Fibroblast of peridontal ligament (primary cell): ENCODE data around the gene CAVIN2.

Experiments used
- DNase-seq: peaks from one replicate; pipeline ENCODE4 v3.0.0-alpha.2; 2010; ENCODE audit errors: extremely low read depth

The CAVIN2 gene

DNA sequence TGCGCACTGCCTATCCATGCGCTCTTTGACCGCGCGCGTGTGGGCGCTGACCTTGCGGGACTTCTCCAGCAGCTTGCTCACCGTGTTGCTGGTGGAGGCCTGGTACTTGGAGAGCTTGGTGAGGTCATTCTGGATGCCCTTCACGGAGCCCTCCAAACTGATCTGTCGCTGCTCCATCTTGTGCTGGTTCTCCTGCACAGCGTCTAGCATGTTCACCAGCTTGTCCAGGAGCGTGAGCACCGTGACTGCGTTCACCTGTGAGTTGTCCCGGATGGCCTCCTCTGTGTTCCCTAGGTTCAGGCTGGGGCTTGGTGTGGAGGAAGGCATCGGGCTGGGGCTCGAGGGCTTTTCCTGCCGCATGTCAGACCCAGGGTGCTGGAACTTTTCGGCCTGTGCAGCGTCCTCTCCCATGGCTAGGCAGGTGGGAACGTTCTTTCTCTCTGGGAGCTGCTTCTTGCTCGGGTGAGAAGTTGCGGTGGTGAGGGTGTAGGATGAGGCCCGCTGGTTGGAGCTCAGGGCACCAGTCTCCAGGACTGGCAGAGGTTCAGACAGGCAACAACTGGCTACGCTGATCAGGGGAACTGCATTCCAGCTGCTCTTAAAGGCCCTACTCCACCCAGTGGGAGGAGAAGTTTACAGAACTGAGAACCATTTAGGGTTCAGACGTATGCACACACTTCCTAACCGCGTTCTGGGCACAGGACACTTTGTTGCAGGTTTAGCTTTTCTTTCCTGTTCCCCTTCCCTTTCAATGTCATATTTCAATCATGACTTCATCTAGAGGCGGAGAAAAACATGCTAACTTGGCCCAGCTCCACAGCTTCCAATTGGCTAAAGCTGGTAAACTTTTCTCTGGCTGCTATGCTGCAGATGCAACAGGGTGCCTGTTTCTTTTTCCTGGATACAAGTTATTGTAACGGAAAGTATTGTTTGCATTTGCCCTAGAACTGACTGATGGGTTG is at the start of gene CAVIN2:
Gene CAVIN2 (minus strand): TSS at position 574 of the 962 bp plus-strand sequence. CDS start 163 bp downstream, at position 411.
- peak; percentile 96 for DNase-seq

DNA sequence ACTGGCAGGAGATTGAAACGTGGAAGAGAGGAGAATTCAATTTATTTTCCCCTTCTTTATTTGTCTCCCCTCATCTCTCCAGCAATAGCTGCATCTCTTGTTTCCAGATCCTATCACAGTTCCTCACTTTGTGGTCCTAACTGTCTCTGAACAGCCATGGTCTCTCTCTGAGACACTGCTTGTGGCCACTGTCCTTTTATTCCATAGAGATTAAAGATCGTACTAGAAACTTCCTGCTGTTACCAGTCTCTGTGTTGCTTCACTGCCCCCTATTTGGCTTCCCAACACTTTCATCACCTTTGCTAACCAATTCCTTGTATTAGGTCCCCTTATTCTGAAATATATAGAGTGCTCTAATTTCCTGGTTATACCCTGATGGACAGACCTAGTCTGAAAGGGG is 48.9 kb upstream of the CAVIN2 start:
- DNase-seq = no peak

DNA sequence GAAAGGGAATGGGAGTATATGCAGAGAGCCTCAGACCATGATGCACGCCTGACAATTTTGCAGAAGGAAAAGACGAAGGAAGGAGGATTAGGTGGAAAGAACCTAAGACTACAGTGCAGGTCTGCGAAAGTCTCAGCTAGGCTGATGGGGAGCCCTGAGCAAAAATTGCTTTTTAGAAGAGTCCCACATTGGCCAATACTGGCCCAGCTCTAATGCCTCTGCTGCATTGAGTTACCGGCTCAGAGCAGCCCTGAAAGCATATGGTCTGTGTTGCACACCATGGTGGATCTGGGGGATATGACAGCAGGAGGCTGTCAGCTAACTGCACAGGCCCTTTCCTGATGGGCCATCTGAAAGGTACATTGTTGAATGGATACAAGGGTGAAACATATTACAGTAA is 48.3 kb upstream of the CAVIN2 start:
- DNase-seq = no peak

- DNase-seq = peak; percentile 79
Observed at GRCh38 chr2:191894681-191895147, 47.8 kb upstream of the CAVIN2 start.

DNA sequence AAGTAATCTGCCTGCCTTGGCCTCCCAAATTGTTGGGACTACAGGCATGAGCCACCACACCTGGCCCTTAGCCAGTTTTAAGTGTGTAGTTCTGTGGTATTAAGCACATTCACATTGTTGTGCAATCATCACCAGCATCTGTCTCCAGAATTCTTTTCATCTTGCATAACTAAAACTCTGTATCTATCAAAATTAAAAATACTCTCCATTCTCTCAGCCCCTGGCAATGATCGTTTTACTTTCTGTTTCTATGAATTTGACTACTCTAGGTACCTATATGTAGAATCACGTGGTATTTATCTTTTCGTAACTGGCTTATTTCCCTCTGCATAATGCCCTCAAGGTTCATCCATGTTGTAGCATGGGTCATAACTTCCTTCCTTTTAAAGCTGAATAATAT is 45.5 kb upstream of the CAVIN2 start:
- peak; percentile 86 for DNase-seq

GRCh38 chr2:191891656-191892055 is 44.8 kb upstream of the CAVIN2 start:
- no peak for DNase-seq

DNA sequence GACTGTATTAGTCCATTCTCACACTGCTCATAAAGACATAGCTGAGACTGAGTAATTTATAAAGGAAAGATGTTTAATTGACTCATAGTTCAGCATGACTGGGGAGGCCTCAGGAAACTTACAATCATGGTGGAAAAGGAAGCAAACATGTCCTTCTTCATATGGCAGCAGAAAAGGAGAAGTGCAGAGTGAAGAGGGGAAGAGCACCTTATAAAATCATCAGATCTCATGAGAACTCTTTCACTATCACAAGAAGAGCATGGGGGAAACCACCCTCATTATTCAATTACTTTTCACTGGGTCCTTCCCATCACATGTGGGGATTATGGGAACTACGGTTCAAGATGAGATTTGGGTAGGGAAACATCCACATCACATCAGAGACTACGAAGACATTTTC is 43.0 kb upstream of the CAVIN2 start:
- DNase-seq = no peak

DNA sequence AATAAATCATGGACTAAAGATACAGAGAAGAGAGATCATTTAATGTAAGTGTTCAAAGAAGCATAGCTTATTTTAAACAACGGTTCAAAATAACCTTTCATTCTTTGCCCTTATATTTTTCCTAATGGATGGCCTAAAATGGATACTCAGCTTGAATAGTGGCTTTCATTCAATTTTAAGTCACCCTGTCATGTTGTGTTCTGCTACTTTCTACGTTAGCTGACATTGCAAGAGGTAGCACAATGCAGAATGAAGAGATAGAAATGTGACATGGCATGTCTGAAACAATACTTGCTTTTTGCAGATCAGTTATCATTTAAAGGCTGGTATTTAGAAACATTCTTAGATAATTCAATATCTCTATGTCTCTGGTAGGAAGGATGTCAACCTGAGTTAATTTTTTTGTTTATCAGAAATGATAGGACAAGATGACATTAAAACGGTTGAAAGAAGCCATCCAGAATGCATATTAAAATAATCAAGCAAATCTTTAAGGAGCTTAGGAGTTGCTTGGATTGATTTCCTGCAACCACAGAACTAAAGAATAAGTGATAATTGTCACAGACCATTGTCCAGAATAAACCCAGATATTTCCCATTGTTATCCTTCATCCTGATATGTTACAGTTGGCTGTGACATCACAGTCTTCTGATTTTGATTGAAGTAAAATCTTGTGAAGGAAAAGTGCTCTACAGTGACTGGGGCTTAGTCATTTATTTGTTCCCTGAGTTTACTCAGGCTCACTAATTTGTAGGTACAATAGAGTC is 41.7 kb upstream of the CAVIN2 start:
- no peak for DNase-seq

- DNase-seq = no peak
Observed at GRCh38 chr2:191885650-191886049, 38.8 kb upstream of the CAVIN2 start.

DNA sequence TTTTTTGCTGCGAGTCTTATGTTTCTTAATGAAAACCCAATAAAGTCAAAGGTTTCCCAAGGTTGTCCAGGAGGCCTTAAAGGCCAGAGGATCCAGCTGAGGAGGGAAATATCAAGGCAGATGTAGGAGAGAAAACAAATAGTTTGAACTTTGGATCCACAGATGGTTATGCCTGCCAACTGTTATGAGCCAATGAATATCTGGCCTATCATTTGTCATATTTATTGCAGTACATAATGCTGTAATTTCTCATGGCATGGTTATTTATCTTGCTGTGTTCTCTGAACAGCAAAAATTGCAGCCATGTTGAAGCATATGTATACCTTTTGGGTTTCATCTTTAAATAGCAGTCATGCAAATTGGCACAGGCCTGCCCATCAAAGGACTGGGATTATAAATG is 38.2 kb upstream of the CAVIN2 start:
- DNase-seq = peak; percentile 15

GRCh38 chr2:191881982-191882816 is 35.3 kb upstream of the CAVIN2 start:
- no peak for DNase-seq

DNA sequence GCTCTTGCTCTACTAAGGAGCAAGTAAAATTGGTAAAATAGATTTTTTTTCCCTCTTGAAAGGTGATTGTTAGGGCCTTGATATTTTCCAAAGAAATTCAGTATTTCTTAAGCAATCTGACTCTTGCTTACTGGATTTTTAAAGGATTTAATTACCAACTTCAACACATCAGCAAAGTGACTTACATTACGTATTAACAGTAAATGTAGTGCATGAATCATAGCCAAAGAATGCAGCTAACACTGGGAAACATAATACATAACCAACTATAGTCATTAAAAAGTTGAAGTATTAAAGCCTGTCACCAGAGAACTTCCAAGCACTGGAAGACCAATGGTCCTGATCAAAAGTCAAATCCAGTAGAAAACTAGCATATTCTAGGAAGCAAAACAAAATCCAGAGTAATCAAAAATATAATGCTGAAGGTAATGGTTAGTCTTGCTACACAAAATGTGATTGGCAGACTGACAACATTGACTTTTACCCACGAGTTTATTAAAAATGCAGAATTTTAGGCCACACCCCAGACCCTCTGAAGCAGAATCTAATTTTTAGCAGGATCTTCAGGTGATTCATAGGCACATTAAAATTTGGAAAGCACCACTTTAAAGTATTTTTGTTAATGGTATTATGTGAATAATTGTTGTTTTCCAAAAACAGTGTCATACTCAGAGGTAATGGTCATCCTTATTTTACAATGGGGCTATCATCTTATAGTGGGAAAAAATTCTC is 31.8 kb upstream of the CAVIN2 start:
- DNase-seq = peak; percentile 85

DNA sequence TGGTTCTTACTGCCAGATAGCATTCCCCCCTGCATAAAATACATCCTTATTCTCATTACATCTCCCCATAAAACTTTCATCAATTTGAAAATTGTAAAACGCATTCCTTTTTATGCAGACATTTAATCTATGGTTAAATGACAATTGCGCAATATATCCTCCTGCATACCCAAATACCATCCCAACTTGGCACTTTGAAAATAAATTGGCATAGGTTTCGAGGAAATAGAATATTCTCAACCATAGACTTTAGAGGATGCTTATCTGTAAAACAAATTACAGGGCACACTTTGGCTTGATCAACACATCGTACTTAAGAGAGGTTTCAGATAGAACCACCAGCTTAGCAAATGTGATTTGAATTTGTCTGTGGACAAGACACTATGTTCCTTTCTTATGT is 31.0 kb upstream of the CAVIN2 start:
- no peak for DNase-seq

DNA sequence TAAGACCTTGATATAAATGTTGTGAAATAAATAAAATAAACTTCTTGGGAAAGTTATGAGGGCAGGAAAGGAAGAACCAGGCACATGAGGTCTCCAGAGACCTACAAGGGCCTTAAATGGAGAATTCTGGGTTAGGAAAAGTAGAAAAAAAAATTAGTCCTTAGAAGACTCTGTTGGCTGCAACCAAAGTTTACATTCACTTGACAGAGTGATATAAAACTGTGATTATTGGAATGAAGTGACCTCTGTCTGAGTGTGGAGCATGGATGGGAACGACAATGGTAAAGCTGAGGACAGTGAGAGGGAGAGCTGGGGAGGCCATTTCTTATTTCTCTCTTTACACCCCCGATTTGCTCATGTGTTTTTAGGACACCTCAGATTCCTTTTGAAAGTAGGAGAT is 29.0 kb upstream of the CAVIN2 start:
- no peak for DNase-seq

GRCh38 chr2:191870744-191871143 is 23.9 kb upstream of the CAVIN2 start:
- DNase-seq = no peak

DNA sequence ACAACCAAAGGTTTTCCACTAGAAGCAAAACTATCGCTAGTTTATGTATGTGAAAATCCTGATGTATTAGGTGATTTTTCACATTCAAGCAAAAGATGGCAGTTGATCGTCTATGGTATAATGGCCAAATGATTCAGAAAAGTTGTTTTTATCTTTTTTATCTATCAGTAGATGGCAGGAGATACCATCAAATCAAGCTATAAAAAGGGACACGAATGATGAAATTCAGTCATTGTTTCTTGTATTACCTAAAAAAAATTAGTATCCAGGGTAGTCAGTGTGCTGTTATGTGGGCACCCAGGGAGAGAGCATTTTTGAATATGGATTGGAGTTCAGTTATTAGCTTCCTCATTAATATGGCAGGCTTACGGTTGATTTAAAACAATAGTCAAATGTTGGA is 22.9 kb upstream of the CAVIN2 start:
- DNase-seq = peak; percentile 66

- no peak for DNase-seq
Observed at GRCh38 chr2:191869178-191869577, 22.3 kb upstream of the CAVIN2 start.

DNA sequence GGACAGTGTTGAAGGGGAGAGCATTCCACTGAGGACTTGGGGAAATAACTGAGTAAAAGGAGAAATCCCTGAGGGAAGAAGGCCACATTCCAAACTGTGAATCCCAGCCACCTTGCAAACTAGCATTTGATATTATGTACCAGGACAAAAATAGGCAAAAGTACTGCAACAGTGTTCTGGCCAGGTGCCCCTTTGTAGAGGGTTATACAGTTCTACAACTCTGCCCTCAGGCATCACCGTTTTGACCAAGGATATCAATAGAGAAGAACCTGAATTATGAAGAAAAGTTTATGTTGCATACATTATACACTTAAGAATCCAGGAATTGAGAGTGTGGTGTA is 20.6 kb upstream of the CAVIN2 start:
- peak; percentile 10 for DNase-seq

DNA sequence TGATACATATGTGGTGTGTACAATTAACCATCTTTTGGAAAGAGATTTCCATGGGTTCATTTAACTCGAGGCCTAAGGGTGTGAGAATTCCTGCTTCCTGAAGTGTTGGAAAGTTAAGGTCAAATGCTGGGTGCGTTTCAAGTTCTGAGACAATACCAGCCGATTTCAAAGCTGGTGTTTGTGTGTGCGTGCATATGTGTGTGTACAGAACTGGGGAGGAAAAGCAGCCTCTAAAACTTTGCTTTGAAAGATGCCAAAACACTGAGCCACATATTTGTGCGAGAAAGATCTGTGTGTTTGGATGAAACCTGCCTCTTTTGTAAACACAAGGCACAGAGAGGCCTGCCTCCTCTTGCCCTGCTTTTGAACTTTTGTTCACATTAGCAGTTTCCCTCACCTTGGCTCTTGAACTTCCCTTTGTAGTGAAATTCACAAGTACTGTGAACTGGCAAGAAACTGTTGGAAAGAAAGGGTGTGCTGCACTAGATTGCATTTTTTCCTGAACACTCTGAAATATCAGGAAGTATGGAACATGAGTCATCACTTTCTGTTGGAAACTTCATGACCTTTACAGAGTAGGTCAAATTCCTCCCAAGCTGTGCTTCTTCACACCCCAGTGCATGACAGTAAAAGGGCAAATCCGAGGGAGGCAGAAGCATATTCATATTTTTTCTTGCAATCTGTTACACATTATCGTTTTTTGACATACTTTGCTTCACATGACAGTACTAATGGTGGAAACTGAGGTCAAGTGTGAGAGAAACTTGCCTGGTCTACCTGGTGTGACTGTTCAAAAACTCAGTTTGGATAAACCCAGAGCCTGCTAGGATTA is 20.0 kb upstream of the CAVIN2 start:
- peak; percentile 96 for DNase-seq

DNA sequence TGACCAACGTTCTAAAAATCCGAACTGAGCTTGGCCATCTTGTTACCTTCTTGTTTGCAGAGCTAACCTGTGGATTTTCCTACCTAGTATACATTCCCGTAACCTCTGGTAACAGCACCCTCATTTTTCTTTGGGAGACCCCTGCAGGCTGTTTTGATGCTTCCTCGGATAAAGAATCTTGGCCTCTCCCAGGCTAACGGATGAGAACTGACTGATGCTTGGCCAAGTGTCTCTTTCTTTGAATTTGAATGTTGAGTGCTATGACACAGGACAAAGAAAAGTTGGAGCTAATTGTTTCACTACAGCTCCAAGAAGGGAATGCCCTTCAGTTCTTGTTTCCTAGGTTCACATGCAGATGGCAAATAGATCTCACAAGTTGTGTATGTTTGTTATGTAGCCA is 19.3 kb upstream of the CAVIN2 start:
- no peak for DNase-seq
